ENCODE data around the gene GYS1.

Gene GYS1

GRCh38 chr19:48988286-48988685, 4.8 kb downstream of the GYS1 start:
- DNase-seq, result no peak

GRCh38 chr19:48987323-48987722, 5.8 kb downstream of the GYS1 start:
- no peak for DNase-seq

- DNase-seq, result no peak
Measured at GRCh38 chr19:48986211-48986610, 6.9 kb downstream of the GYS1 start.

- no peak for DNase-seq
Measured at GRCh38 chr19:48985711-48986110, 7.4 kb downstream of the GYS1 start.

GRCh38 chr19:48982280-48982679, 10.8 kb downstream of the GYS1 start:
- no peak for DNase-seq

GRCh38 chr19:48977061-48977460, 16.0 kb downstream of the GYS1 start:
- no peak for DNase-seq

- no peak for DNase-seq
Measured at GRCh38 chr19:48975947-48976847, 16.9 kb downstream of the GYS1 start.

DNA sequence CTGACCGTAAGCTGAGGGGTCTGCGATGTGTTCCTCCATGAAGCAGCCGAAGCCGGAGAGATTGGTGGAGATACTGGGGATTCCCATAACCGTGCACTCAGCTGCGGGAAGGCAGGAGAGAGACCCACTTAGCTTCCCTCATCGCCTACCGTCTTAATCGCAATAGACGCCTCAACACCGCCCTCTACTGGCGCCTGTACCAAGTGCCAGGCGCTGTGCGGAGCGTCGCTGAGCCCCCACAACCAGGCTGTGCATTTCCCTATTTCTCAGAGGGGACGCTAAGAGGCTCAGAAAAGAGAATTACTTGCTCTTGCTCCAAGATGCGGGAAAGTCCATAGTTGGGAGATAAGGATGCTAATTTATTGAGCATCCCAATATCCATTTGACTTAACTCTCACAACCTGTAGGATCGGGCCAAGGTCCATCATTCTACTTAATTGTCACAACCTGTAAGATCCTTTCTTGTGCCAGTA, 22.1 kb downstream of the GYS1 start:
- DNase-seq, result peak; percentile 56

- no peak for DNase-seq
Measured at GRCh38 chr19:48970139-48970766, 22.9 kb downstream of the GYS1 start.

- no peak for DNase-seq
Measured at GRCh38 chr19:48969276-48970138, 23.6 kb downstream of the GYS1 start.

GRCh38 chr19:48968813-48969218, 24.3 kb downstream of the GYS1 start:
- DNase-seq, result no peak

- DNase-seq, result no peak
Measured at GRCh38 chr19:48968179-48968661, 24.9 kb downstream of the GYS1 start.

GRCh38 chr19:48967346-48968178, 25.5 kb downstream of the GYS1 start:
- no peak for DNase-seq

- DNase-seq, result no peak
Measured at GRCh38 chr19:48966541-48967345, 26.4 kb downstream of the GYS1 start.

GRCh38 chr19:48965806-48966540, 27.1 kb downstream of the GYS1 start:
- peak; percentile 79 for DNase-seq

DNA sequence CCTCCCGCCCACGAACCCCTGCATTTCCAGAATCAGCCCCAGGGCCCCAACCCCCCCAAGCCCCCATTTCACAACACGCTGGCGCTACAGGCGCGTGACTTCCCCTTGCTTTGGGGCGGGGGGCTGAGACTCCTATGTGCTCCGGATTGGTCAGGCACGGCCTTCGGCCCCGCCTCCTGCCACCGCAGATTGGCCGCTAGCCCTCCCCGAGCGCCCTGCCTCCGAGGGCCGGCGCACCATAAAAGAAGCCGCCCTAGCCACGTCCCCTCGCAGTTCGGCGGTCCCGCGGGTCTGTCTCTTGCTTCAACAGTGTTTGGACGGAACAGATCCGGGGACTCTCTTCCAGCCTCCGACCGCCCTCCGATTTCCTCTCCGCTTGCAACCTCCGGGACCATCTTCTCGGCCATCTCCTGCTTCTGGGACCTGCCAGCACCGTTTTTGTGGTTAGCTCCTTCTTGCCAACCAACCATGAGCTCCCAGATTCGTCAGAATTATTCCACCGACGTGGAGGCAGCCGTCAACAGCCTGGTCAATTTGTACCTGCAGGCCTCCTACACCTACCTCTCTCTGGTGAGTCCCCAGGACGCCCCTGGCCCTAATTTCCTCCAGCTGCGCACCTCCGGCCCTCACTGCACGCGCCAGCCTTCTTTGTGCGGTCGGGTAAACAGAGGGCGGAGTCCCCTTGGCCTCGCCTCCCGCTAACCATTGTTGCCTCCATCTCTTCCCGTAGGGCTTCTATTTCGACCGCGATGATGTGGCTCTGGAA, 27.9 kb downstream of the GYS1 start, which contains the start of gene FTL:
Gene FTL (plus strand): TSS at position 270 of the 766 bp plus-strand sequence. CDS start 199 bp downstream, at position 469.
- peak; percentile 94 for DNase-seq

DNA sequence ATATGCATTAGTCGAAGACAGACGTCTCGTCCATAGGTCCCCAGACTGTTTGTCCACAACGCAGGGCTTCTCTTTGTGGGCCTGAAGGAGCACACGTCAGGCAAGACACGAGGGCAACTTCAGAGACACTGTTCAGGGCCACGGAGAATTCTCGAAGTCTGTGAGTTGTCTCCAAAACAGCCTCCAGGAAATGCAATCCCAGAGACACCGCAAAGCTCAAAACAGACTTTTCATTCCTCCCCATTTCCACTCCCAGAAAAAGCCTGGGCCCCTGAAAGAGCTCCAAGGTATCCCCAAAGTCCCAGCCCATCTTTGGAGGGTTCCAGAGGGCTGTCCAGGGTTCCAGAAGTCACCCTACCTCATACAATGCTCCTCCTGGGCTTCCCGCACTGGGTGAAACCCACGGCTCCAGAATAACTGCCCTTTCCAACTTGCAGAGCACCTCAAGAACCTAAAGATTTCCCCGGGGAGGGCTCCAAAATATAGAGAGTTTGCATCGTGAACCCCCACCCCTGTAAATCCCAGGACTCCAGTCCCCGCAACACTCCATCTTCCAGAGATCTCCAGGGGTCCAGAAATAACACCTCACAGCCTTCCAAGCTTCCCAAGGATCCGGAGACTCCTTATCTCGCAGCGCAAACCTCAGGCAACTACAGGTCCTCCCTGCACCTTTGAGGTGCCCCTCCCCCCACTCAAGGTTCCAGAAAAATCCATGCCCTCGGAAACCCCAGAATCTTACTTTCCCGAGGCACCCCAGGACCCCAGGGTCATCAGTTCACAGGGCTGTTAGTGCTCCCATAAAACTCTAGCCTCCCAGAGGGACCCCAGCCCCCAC, 28.7 kb downstream of the GYS1 start:
- DNase-seq, result no peak

All from T1000 (cell line).